ES-I3 (cell line): ENCODE data around the gene DBH.

ENCODE experiments used
- H3K36me3 ChIP-seq: 2 replicates; pipeline ENCODE4 v1.6.1; 2013; ENCODE audit warnings: mild to moderate bottlenecking, low read length, control low read depth, moderate library complexity; ENCODE audit not compliant: insufficient read depth
- H3K4me1 ChIP-seq: 2 replicates; pipeline ENCODE4 v1.6.1; 2013; ENCODE audit warnings: mild to moderate bottlenecking, control low read depth, low read length; ENCODE audit not compliant: insufficient read depth
- H3K9ac ChIP-seq: 2 replicates; pipeline ENCODE4 v1.6.1; 2013; ENCODE audit warnings: low read depth, mild to moderate bottlenecking, low read length, moderate library complexity
- H3K9me3 ChIP-seq: 2 replicates; pipeline ENCODE4 v1.6.1; 2013; ENCODE audit warnings: mild to moderate bottlenecking, low read length, moderate library complexity; ENCODE audit not compliant: control insufficient read depth, insufficient read depth

Gene DBH

DNA sequence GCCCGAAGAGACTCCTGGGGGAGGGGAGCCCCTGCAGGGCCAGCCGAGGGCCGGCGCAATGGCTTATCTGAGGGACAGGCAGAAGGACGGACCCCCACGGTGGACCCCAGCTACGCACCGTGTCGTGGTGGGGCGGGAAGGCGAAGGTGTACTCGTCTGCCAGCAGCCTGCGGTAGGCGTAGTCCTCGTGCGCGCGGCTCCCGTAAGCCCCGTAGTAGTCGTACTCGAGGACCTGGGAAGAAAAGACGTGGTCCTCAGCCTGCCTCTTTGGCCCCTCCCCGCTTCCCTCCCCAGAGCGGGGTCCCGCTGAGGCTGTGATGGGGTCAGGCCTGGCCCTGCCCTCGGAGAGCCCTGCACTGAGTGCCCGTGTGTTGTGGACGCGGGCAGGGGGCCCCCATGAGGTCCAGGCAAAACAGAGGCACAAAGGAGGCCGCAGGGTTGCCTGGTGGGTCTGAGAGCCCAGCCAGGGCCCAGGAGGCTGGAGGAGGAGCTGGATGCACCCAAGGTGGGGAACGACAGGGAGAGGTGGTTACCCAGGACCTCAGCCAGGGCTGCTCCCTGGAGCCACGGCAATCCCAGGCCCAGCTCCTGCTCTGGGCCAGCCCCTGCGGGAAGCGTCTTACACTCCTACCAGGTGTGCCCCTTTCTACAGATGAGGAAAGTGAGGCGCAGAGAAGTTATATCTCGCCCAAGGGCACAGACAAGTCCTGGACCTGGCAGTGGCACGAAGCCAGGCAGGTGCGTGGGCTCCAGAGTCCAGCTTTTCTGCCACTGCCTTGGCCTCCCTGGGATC, 66.8 kb downstream of the DBH start:
- no peaks in the 10 kb centered on the region for H3K9me3 ChIP-seq
- H3K9ac ChIP-seq = no peak overlapping the region
- no peaks in the 10 kb centered on the region; the same call in 1 of the 2 replicates for H3K4me1 ChIP-seq
- H3K36me3 ChIP-seq = no peaks in the 10 kb centered on the region

DNA sequence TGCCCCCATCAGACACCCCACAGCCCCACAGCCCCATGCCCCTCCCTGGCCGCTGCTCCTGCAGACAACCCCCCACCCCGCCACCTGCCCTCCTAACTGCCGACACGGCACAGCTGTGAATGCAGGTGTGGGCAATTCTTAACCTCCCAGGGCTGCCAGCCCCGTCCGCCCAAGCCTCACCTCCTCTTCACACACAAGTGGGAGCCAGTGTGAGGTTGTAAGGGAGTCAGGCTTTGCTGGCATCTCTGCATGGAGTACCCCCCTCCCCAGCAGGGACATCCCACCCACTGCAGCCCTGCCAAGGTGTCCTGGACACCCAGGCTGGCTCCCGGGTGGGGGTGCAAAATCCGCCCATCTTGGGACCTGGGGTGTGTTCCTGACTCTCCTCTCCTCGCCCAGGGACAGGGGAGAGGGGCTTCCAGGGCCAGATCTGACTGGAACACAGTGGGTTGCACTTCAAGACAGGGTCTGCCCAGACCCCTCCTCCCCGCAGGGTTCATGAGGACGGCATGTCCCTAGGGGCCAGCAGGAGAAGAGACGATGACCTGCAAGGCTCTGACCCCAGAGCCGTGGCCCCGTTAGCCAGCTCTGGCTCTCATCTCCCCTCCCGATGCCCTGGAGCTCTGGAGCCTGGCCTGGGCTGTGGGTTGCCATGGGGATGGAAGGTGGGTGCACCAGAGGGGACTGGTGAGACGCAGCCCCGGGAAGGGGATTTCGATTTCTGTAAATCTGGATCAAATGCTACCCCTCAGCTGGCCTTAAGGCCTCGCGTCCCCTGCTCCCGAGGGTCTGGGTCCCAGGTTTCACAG, 67.6 kb downstream of the DBH start:
- Histone ChIP-seq H3K9ac (no peak overlapping the region), H3K36me3 (no peaks in the 10 kb centered on the region), H3K9me3 (no peaks in the 10 kb centered on the region), H3K4me1 (no peaks in the 10 kb centered on the region; the same call in 1 of the 2 replicates)

DNA sequence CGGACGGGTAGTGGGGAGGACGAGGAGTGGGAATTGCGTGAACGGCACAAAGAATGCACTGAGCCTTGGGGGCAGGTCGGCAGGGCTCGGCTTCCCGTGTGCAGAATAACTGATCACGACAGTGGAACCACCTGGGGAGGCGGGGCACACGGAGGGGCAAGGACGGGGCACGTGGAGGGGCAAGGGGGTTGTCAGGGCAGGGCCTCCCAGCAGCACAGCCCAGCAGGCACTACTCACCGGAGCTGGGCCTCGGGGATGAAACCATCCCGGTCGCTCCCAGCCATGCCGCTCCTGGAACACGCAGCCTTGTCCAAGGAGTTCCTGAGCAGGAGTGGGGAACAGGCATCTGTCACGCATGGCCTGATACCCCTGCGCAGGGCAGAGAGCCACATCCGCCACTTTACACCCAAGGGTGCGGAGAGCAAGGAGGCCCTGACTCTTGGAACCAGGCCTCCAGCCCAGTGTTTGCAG, 68.6 kb downstream of the DBH start:
- Histone ChIP-seq H3K9ac (no peak overlapping the region), H3K9me3 (no peaks in the 10 kb centered on the region), H3K4me1 (no peaks in the 10 kb centered on the region; the same call in 1 of the 2 replicates), H3K36me3 (no peaks in the 10 kb centered on the region)

DNA sequence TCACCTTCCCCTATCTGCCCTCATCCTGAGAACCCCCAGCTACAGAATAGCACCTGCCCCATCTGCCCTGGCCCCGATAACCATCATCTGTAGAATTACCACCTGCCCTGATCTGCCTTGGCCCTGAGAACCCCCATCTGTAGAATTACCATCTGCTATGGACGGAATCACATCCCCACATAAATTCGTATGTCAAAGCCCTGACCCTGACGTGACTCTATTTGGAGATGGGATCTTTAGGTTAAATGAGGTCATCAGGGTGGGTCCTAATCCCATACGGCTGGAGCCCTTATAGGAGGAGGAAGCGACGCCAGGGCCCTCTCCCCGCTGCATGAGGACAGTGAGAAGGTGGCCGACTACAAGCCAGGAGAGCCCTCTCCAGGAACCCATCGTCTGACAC, 69.4 kb downstream of the DBH start:
- Histone ChIP-seq H3K4me1 (no peaks in the 10 kb centered on the region; the same call in 1 of the 2 replicates), H3K9ac (no peak overlapping the region), H3K9me3 (no peaks in the 10 kb centered on the region), H3K36me3 (no peaks in the 10 kb centered on the region)

DNA sequence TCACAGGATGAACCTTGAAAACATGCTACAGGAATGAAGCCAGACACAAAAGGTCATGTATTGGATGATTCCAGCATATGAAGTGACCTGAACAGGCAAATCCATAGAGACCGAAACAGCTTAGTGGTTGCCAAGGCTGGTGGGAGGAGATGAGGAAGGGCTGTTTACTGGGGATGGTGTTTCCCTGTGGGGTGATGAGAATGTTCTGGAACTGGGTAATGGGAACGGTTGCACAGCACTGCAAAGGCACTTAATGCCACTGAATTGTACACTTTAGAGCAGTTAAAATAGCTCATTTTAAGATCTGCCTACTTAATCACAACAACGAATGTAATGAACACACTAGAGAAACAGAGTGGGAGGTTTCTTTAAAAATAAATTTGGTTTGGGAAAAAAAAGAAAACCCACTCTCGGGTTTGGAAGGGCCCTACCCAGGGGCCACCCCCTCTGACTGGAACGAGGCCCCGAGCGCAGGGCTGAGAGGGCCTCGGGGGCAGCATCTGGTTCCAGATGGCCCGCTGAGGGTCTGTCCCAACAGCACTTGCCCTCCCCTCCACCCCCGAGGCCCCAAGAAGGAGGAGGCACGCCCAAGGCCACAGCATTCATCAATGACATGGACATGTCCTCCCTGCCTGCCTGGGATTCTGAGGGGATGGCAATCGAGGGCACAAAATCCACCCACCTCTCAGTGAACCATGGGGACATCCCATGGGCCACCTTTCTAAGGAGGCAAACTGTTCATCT, 70.3 kb downstream of the DBH start:
- Histone ChIP-seq H3K9ac (no peak overlapping the region), H3K4me1 (peaks cover 4% of the 10 kb centered on the region; the same call in 1 of the 2 replicates), H3K9me3 (no peaks in the 10 kb centered on the region), H3K36me3 (no peaks in the 10 kb centered on the region)

DNA sequence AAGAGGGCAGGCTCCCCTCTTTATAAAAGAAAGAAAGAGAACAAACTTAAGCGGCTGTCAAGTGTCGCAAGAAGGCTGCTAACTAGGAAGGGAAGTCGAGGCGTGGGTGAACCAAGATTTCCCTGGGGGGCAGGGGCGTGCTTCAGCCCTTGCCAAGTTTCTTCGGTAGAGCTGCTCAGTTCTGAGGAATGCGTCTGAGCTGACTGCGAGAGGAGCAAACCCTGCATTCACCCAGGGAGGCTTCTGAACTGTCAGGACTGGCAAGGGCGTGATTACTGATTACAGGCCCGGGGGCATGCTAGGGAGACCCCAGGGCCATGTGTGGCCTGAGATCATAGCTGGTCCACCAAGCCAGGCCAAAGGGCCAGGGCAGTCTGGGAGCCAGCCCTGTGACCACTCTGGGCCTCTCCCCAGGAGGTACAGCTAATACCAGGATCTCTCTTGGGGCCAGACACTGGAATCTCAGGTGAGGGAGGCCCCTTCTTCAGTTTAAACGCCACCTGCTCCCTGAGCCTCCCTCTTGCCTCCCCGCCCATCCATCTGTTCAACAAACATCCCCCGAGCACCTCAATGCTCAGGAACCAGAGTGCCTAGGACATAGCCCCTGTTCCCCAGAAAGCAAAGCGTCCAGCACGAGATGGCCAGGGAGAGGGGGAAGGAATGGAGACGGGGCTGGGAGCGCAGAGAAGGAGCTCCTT, 71.1 kb downstream of the DBH start:
- Histone ChIP-seq H3K9ac (no peak overlapping the region), H3K36me3 (no peaks in the 10 kb centered on the region), H3K4me1 (peaks cover 4% of the 10 kb centered on the region; the same call in 1 of the 2 replicates), H3K9me3 (no peaks in the 10 kb centered on the region)

DNA sequence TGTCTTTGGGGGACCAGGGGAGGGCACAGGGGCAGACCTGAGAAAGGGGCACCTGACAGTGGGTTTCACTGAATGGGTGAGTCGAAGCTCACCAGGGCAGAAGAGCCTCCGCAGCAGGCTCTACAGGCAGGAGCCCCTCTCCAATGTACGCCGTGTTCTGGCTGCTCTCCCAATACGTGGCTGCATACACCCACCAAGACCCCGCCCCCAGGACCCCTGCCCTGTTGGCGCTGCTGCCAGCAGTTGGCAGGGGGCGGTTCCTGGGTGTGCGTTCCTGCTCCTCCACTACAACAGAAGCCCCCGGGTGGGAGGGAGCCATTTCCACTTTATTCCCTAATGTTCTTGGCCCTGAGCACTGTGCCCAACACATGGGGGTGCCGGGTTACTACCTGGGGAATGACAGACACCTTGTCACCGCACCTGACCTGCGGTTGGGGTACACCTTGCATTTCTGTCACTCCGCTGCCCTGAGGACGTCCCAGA, 71.6 kb downstream of the DBH start:
- no peak overlapping the region for H3K9ac ChIP-seq
- no peaks in the 10 kb centered on the region for H3K9me3 ChIP-seq
- H3K4me1 ChIP-seq = peaks cover 4% of the 10 kb centered on the region; the same call in 1 of the 2 replicates
- no peaks in the 10 kb centered on the region for H3K36me3 ChIP-seq

DNA sequence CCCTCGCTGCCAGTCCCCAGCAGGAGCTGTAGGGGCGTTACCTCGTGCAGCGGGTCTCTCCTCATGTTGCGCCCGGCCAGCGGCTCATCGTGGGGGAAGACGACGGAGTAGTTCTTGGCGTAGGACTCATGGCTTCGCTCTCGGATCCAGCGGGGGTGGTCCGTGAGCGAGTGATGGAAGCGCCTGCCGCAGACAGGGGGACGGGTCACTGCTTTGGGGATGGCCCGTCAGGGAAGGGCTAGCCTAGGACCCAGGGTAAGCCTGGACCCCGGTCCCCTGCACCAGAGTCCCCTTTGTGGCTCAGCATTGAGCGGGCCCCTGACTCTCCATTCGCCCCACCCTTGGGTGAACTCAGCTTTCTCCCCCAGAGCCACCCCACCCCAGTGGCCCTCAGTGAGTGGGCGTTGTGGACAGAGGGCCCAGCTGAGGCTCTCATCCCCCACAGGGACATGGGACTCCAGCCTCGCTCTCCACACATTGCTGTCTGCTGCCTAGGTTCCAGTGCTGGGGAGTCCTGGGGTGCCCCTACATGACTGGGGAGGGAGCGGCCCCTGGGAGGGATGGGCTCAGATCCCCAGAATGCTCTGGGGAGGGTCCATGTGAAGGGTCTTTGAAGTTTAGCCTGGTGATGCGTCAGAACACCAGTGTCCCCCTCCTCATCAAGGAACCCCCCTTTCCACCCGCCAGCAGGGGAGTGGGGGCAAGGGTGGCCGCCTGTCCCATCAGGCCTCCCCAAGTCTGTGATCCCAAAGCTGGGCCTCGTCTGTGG, 72.3 kb downstream of the DBH start:
- Histone ChIP-seq H3K9me3 (no peaks in the 10 kb centered on the region), H3K4me1 (peaks cover 9% of the 10 kb centered on the region; the same call in 1 of the 2 replicates), H3K9ac (no peak overlapping the region), H3K36me3 (no peaks in the 10 kb centered on the region)
